ENCODE measurements around the gene ADGRL2.

GRCh38 chr1:81899214-81899821 lies 98.6 kb downstream of the ADGRL2 start:
- TF ChIP-seq, protein P1, sequence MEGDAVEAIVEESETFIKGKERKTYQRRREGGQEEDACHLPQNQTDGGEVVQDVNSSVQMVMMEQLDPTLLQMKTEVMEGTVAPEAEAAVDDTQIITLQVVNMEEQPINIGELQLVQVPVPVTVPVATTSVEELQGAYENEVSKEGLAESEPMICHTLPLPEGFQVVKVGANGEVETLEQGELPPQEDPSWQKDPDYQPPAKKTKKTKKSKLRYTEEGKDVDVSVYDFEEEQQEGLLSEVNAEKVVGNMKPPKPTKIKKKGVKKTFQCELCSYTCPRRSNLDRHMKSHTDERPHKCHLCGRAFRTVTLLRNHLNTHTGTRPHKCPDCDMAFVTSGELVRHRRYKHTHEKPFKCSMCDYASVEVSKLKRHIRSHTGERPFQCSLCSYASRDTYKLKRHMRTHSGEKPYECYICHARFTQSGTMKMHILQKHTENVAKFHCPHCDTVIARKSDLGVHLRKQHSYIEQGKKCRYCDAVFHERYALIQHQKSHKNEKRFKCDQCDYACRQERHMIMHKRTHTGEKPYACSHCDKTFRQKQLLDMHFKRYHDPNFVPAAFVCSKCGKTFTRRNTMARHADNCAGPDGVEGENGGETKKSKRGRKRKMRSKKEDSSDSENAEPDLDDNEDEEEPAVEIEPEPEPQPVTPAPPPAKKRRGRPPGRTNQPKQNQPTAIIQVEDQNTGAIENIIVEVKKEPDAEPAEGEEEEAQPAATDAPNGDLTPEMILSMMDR (IDR thresholded peaks at IDR 0.05 in 8 of 11, conservative IDR thresholded peaks at IDR 0.05 in 3 of 11): no peak
- TF ChIP-seq POLR2A (IDR thresholded peaks at IDR 0.05) (no peak), POLR2AphosphoS5 (IDR thresholded peaks at IDR 0.05) (no peak)
